Calu3 (cell line): Measurements from ENCODE around the gene NUDCD3. TPM values are rescaled to one million over a fixed set of nuclear protein-coding genes. Genes with fewer than 3 reads are reported as not detected.
A peak's percentile ranks its signal among the peaks of the same experiment; 100 is the strongest.

Source experiments
- BruUV-seq: library from RNA; stranded (reverse); fragments of 400-500 nt; replicated peaks from 2 replicates; lab custom pipeline; 2021; lab: Mats Ljungman, UMichigan
- CTCF ChIA-PET: fragments of 300-600 bp; sonication (Branson Sonifier 250); formaldehyde crosslinking; loops from one replicate; lab custom pipeline; 2022; ENCODE audit warnings: antibody characterized with exemption; lab: Charles Lee
- DNase-seq: peaks from one replicate; pipeline ENCODE4 v3.0.0; 2022
- H3K27ac Mint-ChIP-seq: one replicate; pipeline ENCODE4 v1.8.0; 2022; ENCODE audit warnings: mixed read lengths; ENCODE audit not compliant: unreplicated experiment
- H3K27me3 Mint-ChIP-seq: one replicate; pipeline ENCODE4 v1.8.0; 2022; ENCODE audit warnings: mixed read lengths; ENCODE audit not compliant: unreplicated experiment
- H3K36me3 Mint-ChIP-seq: one replicate; pipeline ENCODE4 v1.8.0; 2022; ENCODE audit warnings: mild to moderate bottlenecking, moderate library complexity, mixed read lengths; ENCODE audit not compliant: insufficient read depth, unreplicated experiment
- H3K4me1 Mint-ChIP-seq: one replicate; pipeline ENCODE4 v1.8.0; 2022; ENCODE audit warnings: mild to moderate bottlenecking, low read depth, mixed read lengths; ENCODE audit not compliant: unreplicated experiment
- H3K4me3 Mint-ChIP-seq: one replicate; pipeline ENCODE4 v1.8.0; 2022; ENCODE audit warnings: mild to moderate bottlenecking, low read depth, moderate library complexity, mixed read lengths; ENCODE audit not compliant: unreplicated experiment
- H3K9me3 Mint-ChIP-seq: one replicate; pipeline ENCODE4 v1.8.0; 2022; ENCODE audit warnings: low read depth, mixed read lengths; ENCODE audit not compliant: unreplicated experiment
- CTCF ChIP-seq: fragments of 200-600 bp; IDR thresholded peaks from one replicate; pipeline ENCODE4 v1.8.0; 2022; ENCODE audit warnings: antibody characterized with exemption; ENCODE audit not compliant: unreplicated experiment
- intact Hi-C: fragments of 100-400 bp; cut with micrococcal nuclease; formaldehyde crosslinking; loops from one replicate; pipeline ENCODE4 v1.10.0; 2022; ENCODE audit not compliant: unreplicated experiment
- total RNA-seq: library from RNA; stranded (reverse); gene quantifications from 2 replicates; pipeline ENCODE4 v1.2.3, GENCODE V29; 2022

Gene NUDCD3
- total RNA-seq, 1 experiment from 2014 or later, result 176 TPM

- H3K4me1 Mint-ChIP-seq, result peaks cover 39% of the 10 kb centered on the region
- H3K27me3 Mint-ChIP-seq, result no peaks in the 10 kb centered on the region
- H3K27ac Mint-ChIP-seq, result peak overlapping the region; percentile 97
- TSS peak; percentile 75 for BruUV-seq
- H3K36me3 Mint-ChIP-seq, result peaks cover 20% of the 10 kb centered on the region
- no peak for TF ChIP-seq CTCF
- no peaks in the 10 kb centered on the region for H3K9me3 Mint-ChIP-seq
- H3K4me3 Mint-ChIP-seq, result peak overlapping the region; percentile 87
- DNase-seq, result peak; percentile 32
- CTCF ChIA-PET, result interaction anchor here (0.6 to 1.3 kb wide), 5 partner anchors 54 to 625 kb away, joined by 3 to 5 read pairs (median 3); no protein-coding TSS in a partner anchor
- intact Hi-C loops, result loop anchor here (1.0 to 2.0 kb wide), 2 partner anchors 51 to 73 kb away; partner anchors contain the start of gene NPC1L1
Measured at GRCh38 chr7:44489955-44490350, 505 bp downstream of the NUDCD3 start.

GRCh38 chr7:44488955-44489354 is 1.5 kb downstream of the NUDCD3 start:
- Mint-ChIP-seq H3K4me1 (peaks cover 39% of the 10 kb centered on the region), H3K36me3 (peaks cover 21% of the 10 kb centered on the region), H3K4me3 (peak overlapping the region; percentile 87), H3K9me3 (peaks cover 3% of the 10 kb centered on the region), H3K27me3 (no peaks in the 10 kb centered on the region), H3K27ac (no peak overlapping the region)
- CTCF ChIA-PET, result interaction anchor here (1.3 kb wide), 1 partner anchor 141 kb away, joined by 3 read pairs; no protein-coding TSS in a partner anchor
- intact Hi-C loops, result no loop called here
- TF ChIP-seq CTCF, result no peak
- no TSS peak for BruUV-seq
- DNase-seq, result no peak

GRCh38 chr7:44486693-44487092 is 3.8 kb downstream of the NUDCD3 start:
- intact Hi-C loops, result no loop called here
- BruUV-seq, result no TSS peak
- peaks cover 43% of the 10 kb centered on the region for H3K36me3 Mint-ChIP-seq
- DNase-seq, result peak; percentile 24
- H3K4me1 Mint-ChIP-seq, result peaks cover 39% of the 10 kb centered on the region
- TF ChIP-seq CTCF, result no peak
- CTCF ChIA-PET, result interaction anchor here (1.2 kb wide), 1 partner anchor 87 kb away, joined by 3 read pairs; the partner anchor contains the start of gene DDX56
- H3K27me3 Mint-ChIP-seq, result no peaks in the 10 kb centered on the region
- peaks cover 8% of the 10 kb centered on the region for H3K9me3 Mint-ChIP-seq
- H3K4me3 Mint-ChIP-seq, result no peak overlapping the region
- no peak overlapping the region for H3K27ac Mint-ChIP-seq

GRCh38 chr7:44486001-44486400 is 4.5 kb downstream of the NUDCD3 start:
- CTCF ChIA-PET, result interaction anchor here (0.6 to 1.2 kb wide), 3 partner anchors 12 to 92 kb away, joined by 3 to 4 read pairs (median 3); partner anchors contain the start of gene DDX56
- no TSS peak for BruUV-seq
- Mint-ChIP-seq H3K36me3 (peaks cover 48% of the 10 kb centered on the region), H3K4me1 (peaks cover 37% of the 10 kb centered on the region), H3K4me3 (no peak overlapping the region), H3K27ac (no peak overlapping the region), H3K27me3 (no peaks in the 10 kb centered on the region), H3K9me3 (peaks cover 8% of the 10 kb centered on the region)
- TF ChIP-seq CTCF, result no peak
- intact Hi-C loops, result no loop called here
- no peak for DNase-seq
